GM12878 (cell line): ENCODE measurements around the gene MRPL37. TPM values are rescaled to one million over a fixed set of nuclear protein-coding genes. Genes with fewer than 3 reads are reported as not detected.

Experiments
- ATAC-seq: fragments of 200-7000 bp; cut with Tn5 transposase; 3 replicates; pipeline ENCODE4 v1.9.1; 2020; ENCODE audit warnings: mild to moderate bottlenecking, moderate library complexity
- BruUV-seq: library from RNA; stranded (reverse); fragments of 400-500 nt; replicated peaks from 2 replicates; lab custom pipeline; 2021; lab: Mats Ljungman, UMichigan
- CTCF ChIA-PET: fragments of 300-600 bp; sonication (Branson Sonifier 250); formaldehyde crosslinking; extraction: SDS; loops from one replicate; lab custom pipeline; 2021; ENCODE audit warnings: inconsistent platforms; lab: Yijun Ruan, JAX
- POLR2A ChIA-PET: fragments of 350-600 bp; formaldehyde crosslinking; extraction: SDS; loops from one replicate; lab custom pipeline; 2021; ENCODE audit warnings: inconsistent platforms; lab: Charles Lee
- RAD21 ChIA-PET: fragments of 300-600 bp; sonication (Branson Sonifier 250); formaldehyde crosslinking; loops from one replicate; lab custom pipeline; 2023; ENCODE audit warnings: antibody characterized with exemption; ENCODE audit not compliant: unreplicated experiment; lab: Charles Lee
- SMC1A ChIA-PET: fragments of 300-600 bp; sonication (Branson Sonifier 250); formaldehyde crosslinking; loops from one replicate; lab custom pipeline; 2023; ENCODE audit not compliant: unreplicated experiment, uncharacterized antibody; lab: Charles Lee
- DNase-seq: peaks from one replicate; pipeline ENCODE4 v3.0.0-alpha.2; 2011; ENCODE audit warnings: low read depth, low spot score
- FAIRE-seq: peaks from 3 replicates; lab custom pipeline; 2011; peaks lifted over from hg19 to GRCh38; lab: Jason Lieb, UNC
- H2AFZ ChIP-seq: 2 replicates; pipeline ENCODE4 v1.6.0; 2011; ENCODE audit warnings: low read depth, low read length, control low read depth; ENCODE audit not compliant: control insufficient read depth
- H3K27ac ChIP-seq: 2 replicates; pipeline ENCODE4 v1.5.1; 2011; ENCODE audit warnings: control low read depth; ENCODE audit not compliant: control insufficient read depth, insufficient read depth
- H3K27me3 ChIP-seq, 2 experiments: replicated peaks in 1 of 2; 2 replicates each; pipeline versions ENCODE4 v1.6.0 to v1.6.1; 2011; ENCODE audit warnings: low read length in 1 of 2; ENCODE audit not compliant: control insufficient read depth in 2 of 2, insufficient read depth in 2 of 2
- H3K36me3 ChIP-seq, 2 experiments: 2 replicates each; pipeline ENCODE4 v1.5.1; 2011; ENCODE audit warnings: low read length in 1 of 2; ENCODE audit not compliant: control insufficient read depth in 2 of 2, insufficient read depth in 2 of 2
- H3K4me1 ChIP-seq: 2 replicates; pipeline ENCODE4 v1.6.1; 2011; ENCODE audit warnings: mild to moderate bottlenecking, low read length, moderate library complexity, mixed read lengths; ENCODE audit not compliant: control insufficient read depth, insufficient read depth
- H3K4me2 ChIP-seq: 2 replicates; pipeline ENCODE4 v1.6.0; 2011; ENCODE audit warnings: control low read depth; ENCODE audit not compliant: control insufficient read depth, insufficient read depth
- H3K4me3 ChIP-seq: fragments of 200-600 bp; sonication (generic); 2 replicates; pipeline ENCODE4 v1.5.1; 2016
- H3K79me2 ChIP-seq: 2 replicates; pipeline ENCODE4 v1.6.0; 2011; ENCODE audit warnings: low read length; ENCODE audit not compliant: control insufficient read depth, insufficient read depth
- H3K9ac ChIP-seq: 2 replicates; pipeline ENCODE4 v1.8.0; 2011; ENCODE audit warnings: low read length, control low read depth, mixed read lengths; ENCODE audit not compliant: control insufficient read depth, insufficient read depth
- H3K9me3 ChIP-seq: replicated peaks from 3 replicates; pipeline ENCODE4 v1.5.1; 2011; ENCODE audit warnings: mild to moderate bottlenecking, low read length; ENCODE audit not compliant: control insufficient read depth, insufficient read depth
- H4K20me1 ChIP-seq: 2 replicates; pipeline ENCODE4 v1.6.0; 2011; ENCODE audit not compliant: control insufficient read depth, insufficient read depth
- JUNB ChIP-seq: IDR thresholded peaks from 2 replicates; pipeline ENCODE4 v1.6.1; 2016; ENCODE audit warnings: antibody characterized with exemption, mild to moderate bottlenecking
- NBN ChIP-seq: fragments of 450-650 bp; IDR thresholded peaks from 2 replicates; pipeline ENCODE4 v1.6.1; 2016
- NFIC ChIP-seq: IDR thresholded peaks from 2 replicates; pipeline ENCODE4 v1.6.1; 2012; ENCODE audit warnings: low read depth, mild to moderate bottlenecking, inconsistent platforms, low read length, moderate library complexity
- ZNF207 ChIP-seq: fragments of 450-650 bp; IDR thresholded peaks from 2 replicates; pipeline ENCODE4 v1.6.1; 2014; ENCODE audit warnings: antibody characterized with exemption, mild to moderate bottlenecking, borderline replicate concordance
- WGBS: methylation state at CpG from one replicate; pipeline ENCODE4 v1.1.6; 2016; ENCODE audit warnings: low lambda C conversion rate; ENCODE audit not compliant: insufficient replicate concordance, insufficient coverage; ENCODE audit errors: missing lambda C conversion rate; 5-methylcytosine and 5-hydroxymethylcytosine counted together
- in situ Hi-C: fragments of 300-500 bp; cut with MboI; formaldehyde crosslinking; loops from 9 replicates; pipeline ENCODE4 v1.14.3; 2018; ENCODE audit warnings: mixed read lengths
- intact Hi-C: fragments of 100-400 bp; cut with micrococcal nuclease; formaldehyde crosslinking; loops from one replicate; pipeline ENCODE4 v1.14.2; 2022; ENCODE audit not compliant: unreplicated experiment
- polyA plus RNA-seq, 11 experiments: library from polyadenylated mRNA; depleted of rRNA in 4 of 11; unstranded in 6 of 11; stranded (reverse) in 5 of 11; fragments of >200 nt; fragmentation: Nextera tagmentation in 4 of 11; fragmentation: Illumina TruSeq in 1 of 11; extraction: Ambion mirVana in 4 of 11; extraction: Trizol in 1 of 11; gene quantifications; 1 replicate in 1 of 11; 2 replicates in 10 of 11; pipeline versions ENCODE4 v1.2.1 to v1.2.3, GENCODE V29; 2011 to 2016; ENCODE audit warnings: inconsistent platforms in 2 of 11, missing spikeins in 2 of 11, low read depth in 1 of 11
- total RNA-seq, 4 experiments: library from RNA; depleted of rRNA in 3 of 4; stranded (reverse); fragments of >200 nt in 3 of 4; fragmentation: Illumina TruSeq in 1 of 4; extraction: Trizol in 1 of 4; gene quantifications; 2 replicates each; pipeline versions ENCODE4 v1.2.1 to v1.2.3, GENCODE V29; 2013 to 2021
- TF ChIP-seq, protein P1 (sequence below): IDR thresholded peaks from 2 replicates; pipeline ENCODE4 v1.6.1; 2012; ENCODE audit warnings: low read length, inconsistent platforms
- TF ChIP-seq, protein P2 (sequence below): fragments of 450-650 bp; conservative IDR thresholded peaks from 2 replicates; pipeline ENCODE4 v1.6.1; 2017; ENCODE audit warnings: mild to moderate bottlenecking, moderate library complexity
- TF ChIP-seq, protein P3 (sequence below): fragments of 450-650 bp; IDR thresholded peaks from 2 replicates; pipeline ENCODE4 v1.6.1; 2018; ENCODE audit warnings: mild to moderate bottlenecking, low read depth, moderate library complexity; ENCODE audit not compliant: partially characterized antibody

The MRPL37 gene
- total and polyA plus RNA-seq, 10 of the 15 experiments (the other 5 are each of a cell fraction or from before 2014, with no cell fraction given), result 41.4 to 217 (median 159) TPM

DNA sequence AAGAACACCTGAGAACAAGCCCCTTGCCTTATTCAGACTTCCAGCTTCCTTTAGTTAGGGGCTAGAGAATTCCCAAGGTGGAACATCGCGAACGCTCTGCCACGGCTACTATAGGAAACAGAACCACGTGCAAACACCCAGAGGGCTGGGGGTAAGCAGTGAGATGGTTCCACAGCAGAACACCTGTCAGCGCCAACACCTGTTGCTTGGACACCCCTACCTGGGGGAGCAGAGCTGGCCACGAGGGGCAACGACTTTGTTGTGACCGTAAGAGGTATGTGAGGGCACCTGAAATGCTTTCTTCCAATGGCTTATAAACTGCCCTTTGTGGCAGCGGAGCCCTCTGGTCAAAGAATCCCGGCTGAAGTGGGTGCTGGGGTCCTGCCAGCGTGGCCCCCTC is 50.7 kb downstream of the MRPL37 start:
- H3K4me1 ChIP-seq, result no peaks in the 10 kb centered on the region
- no peaks in the 10 kb centered on the region for H3K27me3 ChIP-seq
- H3K4me2 ChIP-seq, result no peak overlapping the region
- H3K9ac ChIP-seq, result no peak overlapping the region
- H4K20me1 ChIP-seq, result no peaks in the 10 kb centered on the region
- no peaks in the 10 kb centered on the region for H3K79me2 ChIP-seq
- H3K4me3 ChIP-seq, result no peak overlapping the region
- peaks cover 0 to 17% of the 10 kb centered on the region in 2 experiments; a peak in 3 of 4 replicates for H3K36me3 ChIP-seq
- WGBS, result 98% methylated on average over 12 of the region's 12 CpGs
- no TSS peak for BruUV-seq
- no peak for DNase-seq
- no peak overlapping the region for H2AFZ ChIP-seq
- ChIA-PET SMC1A (interaction anchor here (0.7 kb wide), 1 partner anchor 382 kb away, joined by 3 read pairs; no protein-coding TSS in a partner anchor), RAD21 (no interaction called here)
- no peak for ATAC-seq
- in situ Hi-C loops, result no loop called here
- FAIRE-seq, result no peak
- TF ChIP-seq, protein P1, sequence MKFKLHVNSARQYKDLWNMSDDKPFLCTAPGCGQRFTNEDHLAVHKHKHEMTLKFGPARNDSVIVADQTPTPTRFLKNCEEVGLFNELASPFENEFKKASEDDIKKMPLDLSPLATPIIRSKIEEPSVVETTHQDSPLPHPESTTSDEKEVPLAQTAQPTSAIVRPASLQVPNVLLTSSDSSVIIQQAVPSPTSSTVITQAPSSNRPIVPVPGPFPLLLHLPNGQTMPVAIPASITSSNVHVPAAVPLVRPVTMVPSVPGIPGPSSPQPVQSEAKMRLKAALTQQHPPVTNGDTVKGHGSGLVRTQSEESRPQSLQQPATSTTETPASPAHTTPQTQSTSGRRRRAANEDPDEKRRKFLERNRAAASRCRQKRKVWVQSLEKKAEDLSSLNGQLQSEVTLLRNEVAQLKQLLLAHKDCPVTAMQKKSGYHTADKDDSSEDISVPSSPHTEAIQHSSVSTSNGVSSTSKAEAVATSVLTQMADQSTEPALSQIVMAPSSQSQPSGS, result no peak
- TF ChIP-seq, protein P2, sequence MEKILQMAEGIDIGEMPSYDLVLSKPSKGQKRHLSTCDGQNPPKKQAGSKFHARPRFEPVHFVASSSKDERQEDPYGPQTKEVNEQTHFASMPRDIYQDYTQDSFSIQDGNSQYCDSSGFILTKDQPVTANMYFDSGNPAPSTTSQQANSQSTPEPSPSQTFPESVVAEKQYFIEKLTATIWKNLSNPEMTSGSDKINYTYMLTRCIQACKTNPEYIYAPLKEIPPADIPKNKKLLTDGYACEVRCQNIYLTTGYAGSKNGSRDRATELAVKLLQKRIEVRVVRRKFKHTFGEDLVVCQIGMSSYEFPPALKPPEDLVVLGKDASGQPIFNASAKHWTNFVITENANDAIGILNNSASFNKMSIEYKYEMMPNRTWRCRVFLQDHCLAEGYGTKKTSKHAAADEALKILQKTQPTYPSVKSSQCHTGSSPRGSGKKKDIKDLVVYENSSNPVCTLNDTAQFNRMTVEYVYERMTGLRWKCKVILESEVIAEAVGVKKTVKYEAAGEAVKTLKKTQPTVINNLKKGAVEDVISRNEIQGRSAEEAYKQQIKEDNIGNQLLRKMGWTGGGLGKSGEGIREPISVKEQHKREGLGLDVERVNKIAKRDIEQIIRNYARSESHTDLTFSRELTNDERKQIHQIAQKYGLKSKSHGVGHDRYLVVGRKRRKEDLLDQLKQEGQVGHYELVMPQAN, result no peak
- TF ChIP-seq, all 136 proteins: peak for 0
- POLR2A ChIA-PET, result no interaction called here
- no peaks in the 10 kb centered on the region for H3K9me3 ChIP-seq
- H3K27ac ChIP-seq, result no peak overlapping the region
- intact Hi-C loops, result no loop called here
- CTCF ChIA-PET, result no interaction called here

DNA sequence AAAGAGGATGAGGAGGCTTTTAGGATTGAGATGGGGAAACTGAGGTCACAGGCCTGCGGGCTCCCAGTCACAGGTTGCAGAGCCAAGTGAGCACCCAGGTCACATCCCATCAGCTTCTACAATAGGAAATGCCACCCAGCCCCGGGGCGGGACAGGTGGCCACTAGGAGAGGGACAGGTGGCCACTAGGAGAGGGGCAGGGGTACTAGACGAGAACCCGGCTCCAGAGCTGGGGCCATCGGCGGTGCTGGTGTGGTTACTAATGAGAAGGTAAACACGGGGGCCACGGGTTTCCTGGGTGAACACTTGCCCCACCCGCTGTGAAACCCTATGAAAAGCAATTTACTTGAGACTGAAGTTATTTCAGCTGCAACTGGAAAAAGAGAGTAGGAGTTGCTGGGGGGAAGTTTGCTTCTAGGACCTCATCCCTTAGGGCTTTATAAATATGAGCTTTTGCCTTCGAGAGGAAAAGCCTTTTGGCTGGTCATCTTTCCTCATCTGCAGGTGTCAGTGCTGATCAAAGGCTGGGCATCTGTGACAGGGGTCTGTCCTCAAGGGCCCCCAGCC is 52.5 kb downstream of the MRPL37 start:
- FAIRE-seq, result no peak
- TF ChIP-seq NBN (no peak), JUNB (no peak), ZNF207 (no peak), NFIC (no peak)
- TF ChIP-seq, protein P3, sequence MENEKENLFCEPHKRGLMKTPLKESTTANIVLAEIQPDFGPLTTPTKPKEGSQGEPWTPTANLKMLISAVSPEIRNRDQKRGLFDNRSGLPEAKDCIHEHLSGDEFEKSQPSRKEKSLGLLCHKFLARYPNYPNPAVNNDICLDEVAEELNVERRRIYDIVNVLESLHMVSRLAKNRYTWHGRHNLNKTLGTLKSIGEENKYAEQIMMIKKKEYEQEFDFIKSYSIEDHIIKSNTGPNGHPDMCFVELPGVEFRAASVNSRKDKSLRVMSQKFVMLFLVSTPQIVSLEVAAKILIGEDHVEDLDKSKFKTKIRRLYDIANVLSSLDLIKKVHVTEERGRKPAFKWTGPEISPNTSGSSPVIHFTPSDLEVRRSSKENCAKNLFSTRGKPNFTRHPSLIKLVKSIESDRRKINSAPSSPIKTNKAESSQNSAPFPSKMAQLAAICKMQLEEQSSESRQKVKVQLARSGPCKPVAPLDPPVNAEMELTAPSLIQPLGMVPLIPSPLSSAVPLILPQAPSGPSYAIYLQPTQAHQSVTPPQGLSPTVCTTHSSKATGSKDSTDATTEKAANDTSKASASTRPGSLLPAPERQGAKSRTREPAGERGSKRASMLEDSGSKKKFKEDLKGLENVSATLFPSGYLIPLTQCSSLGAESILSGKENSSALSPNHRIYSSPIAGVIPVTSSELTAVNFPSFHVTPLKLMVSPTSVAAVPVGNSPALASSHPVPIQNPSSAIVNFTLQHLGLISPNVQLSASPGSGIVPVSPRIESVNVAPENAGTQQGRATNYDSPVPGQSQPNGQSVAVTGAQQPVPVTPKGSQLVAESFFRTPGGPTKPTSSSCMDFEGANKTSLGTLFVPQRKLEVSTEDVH, result no peak

More for the DNA sequence above, 52.5 kb downstream of the MRPL37 start:
- Histone ChIP-seq H3K79me2 (no peaks in the 10 kb centered on the region), H3K4me2 (no peak overlapping the region), H3K4me1 (no peaks in the 10 kb centered on the region), H4K20me1 (no peaks in the 10 kb centered on the region), H3K27ac (no peak overlapping the region), H3K36me3 (peaks cover 0 to 12% of the 10 kb centered on the region in 2 experiments; a peak in 3 of 4 replicates), H3K4me3 (no peak overlapping the region), H2AFZ (no peak overlapping the region), H3K9me3 (no peaks in the 10 kb centered on the region), H3K27me3 (no peaks in the 10 kb centered on the region), H3K9ac (no peak overlapping the region)
- ChIA-PET RAD21 (no interaction called here), CTCF (no interaction called here), POLR2A (no interaction called here), SMC1A (no interaction called here)
- no TSS peak for BruUV-seq
- intact Hi-C loops (no loop called here), in situ Hi-C loops (no loop called here)
- WGBS, result 98% methylated on average over 11 of the region's 11 CpGs
- ATAC-seq (no peak), DNase-seq (no peak)
